T-helper 17 cell (primary cell): ENCODE measurements around the gene GTF2A1L. TPM values are rescaled to one million over a fixed set of nuclear protein-coding genes. Genes with fewer than 3 reads are reported as not detected.

Experiments used
- ATAC-seq: fragments of 150-1000 bp; cut with Tn5 transposase; 2 replicates; pipeline ENCODE4 v1.10.0; 2021; ENCODE audit warnings: mild to moderate bottlenecking, moderate library complexity
- DNase-seq, 3 donors: peaks; one replicate each; pipeline versions ENCODE4 v3.0.0 to v3.0.0-alpha.2; 2020 to 2021
- H3K9me3 ChIP-seq: one replicate; pipeline ENCODE4 v1.7.0; 2013; ENCODE audit warnings: low read length, mild to moderate bottlenecking; ENCODE audit not compliant: control insufficient read depth, poor library complexity, severe bottlenecking
- H3K27ac Mint-ChIP-seq: one replicate; pipeline ENCODE4 v1.8.0; 2022; ENCODE audit warnings: mild to moderate bottlenecking, moderate library complexity, mixed read lengths
- H3K27me3 Mint-ChIP-seq: one replicate; pipeline ENCODE4 v1.8.0; 2022; ENCODE audit warnings: mixed read lengths
- H3K36me3 Mint-ChIP-seq: one replicate; pipeline ENCODE4 v1.8.0; 2022; ENCODE audit warnings: low read depth, mixed read lengths
- H3K4me1 Mint-ChIP-seq: one replicate; pipeline ENCODE4 v1.8.0; 2022; ENCODE audit warnings: mild to moderate bottlenecking, mixed read lengths
- H3K4me3 Mint-ChIP-seq: one replicate; pipeline ENCODE4 v1.8.0; 2022; ENCODE audit warnings: mild to moderate bottlenecking, moderate library complexity, mixed read lengths
- total RNA-seq, 4 donors: library from RNA in 2 of 4; stranded (reverse) in 2 of 4; gene quantifications; one replicate each; pipeline ENCODE4 v1.2.3 and lab custom pipeline; 2022 to 2026

The GTF2A1L gene
- total RNA-seq, 2 donors from 2014 or later, result not detected

DNA sequence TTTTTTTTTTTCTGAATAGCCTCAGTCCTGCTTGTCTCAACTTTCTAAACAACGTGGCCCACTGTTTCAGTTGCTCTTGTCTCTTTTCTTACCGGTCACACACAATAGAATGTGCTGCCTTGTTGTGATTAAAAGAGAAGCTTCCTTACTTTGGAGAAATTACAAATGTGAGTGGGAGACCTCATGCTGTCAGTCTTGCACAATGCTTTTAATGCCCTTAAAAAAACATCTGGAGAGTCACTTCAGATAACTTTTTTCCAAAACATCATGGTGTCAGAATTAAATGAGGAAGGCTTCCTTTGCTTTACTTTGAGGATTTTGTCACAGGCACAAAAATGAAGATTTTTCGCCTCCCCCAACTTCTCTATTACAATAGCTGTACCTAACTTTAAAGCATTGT is 100.2 kb downstream of the GTF2A1L start:
- no peaks in the 10 kb centered on the region for H3K9me3 ChIP-seq
- no peaks in the 10 kb centered on the region for H3K4me1 Mint-ChIP-seq
- ATAC-seq (no peak), DNase-seq (no peak)
- H3K27ac Mint-ChIP-seq, result no peak overlapping the region
- H3K4me3 Mint-ChIP-seq, result no peak overlapping the region
- H3K27me3 Mint-ChIP-seq, result peaks cover 19% of the 10 kb centered on the region
- no peaks in the 10 kb centered on the region for H3K36me3 Mint-ChIP-seq

DNA sequence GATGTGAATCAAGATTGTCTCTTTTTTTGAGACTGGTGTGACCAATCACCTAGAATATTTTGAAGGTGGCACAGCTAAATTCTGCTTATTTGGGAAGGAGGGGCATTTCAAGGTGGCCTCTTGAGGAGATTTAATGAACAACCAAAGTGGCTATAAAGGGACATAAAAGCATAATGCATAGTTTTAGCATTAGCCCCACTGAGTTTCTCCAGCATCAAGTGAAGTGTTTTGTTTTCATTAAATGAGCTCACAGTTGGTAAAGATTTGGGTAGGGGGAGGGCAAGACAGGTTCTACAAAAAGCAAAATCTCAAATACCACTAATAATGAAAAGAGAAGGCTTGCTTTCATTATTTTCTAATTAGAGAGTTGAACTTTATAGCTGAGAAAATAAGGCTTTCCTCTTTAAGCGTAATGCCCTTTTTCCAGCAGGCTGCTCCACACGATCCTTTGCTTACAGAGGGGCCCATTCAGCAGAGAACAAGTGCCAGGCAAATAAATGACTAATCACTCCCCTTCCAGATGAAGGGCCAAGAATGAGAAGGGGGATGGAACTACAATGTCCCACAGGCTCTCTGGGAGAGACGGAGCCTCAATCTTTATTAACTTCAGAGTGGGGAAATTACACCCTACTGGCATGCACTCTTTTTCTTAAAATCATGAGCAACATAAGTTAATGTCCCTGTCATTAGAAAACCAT is 102.0 kb downstream of the GTF2A1L start:
- Mint-ChIP-seq H3K4me1 (no peaks in the 10 kb centered on the region), H3K27me3 (peaks cover 13% of the 10 kb centered on the region)

DNA sequence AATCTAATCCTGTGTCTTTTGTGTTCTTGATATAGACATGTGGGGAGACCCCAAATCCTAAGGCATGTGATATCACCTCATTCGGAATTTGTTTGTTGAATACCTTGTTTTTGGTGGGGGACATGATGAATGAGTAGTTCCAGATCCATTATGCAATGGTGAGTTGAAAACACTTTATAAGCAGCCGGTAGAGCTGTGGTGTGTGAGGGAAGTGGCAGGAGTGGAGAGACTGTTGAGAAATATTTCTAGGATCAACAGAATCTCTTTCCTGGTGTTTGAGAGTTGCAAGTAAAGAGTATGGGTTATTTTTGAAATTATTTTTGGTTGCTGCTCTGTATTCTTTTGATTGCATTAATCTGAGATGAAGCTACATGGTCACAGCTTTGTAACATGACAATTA is 103.5 kb downstream of the GTF2A1L start:
- no peak for ATAC-seq
- DNase-seq, result no peak
- H3K4me1 Mint-ChIP-seq, result no peaks in the 10 kb centered on the region
- no peak overlapping the region for H3K4me3 Mint-ChIP-seq
- H3K27me3 Mint-ChIP-seq, result peaks cover 20% of the 10 kb centered on the region
- H3K9me3 ChIP-seq, result no peaks in the 10 kb centered on the region
- no peak overlapping the region for H3K27ac Mint-ChIP-seq
- H3K36me3 Mint-ChIP-seq, result no peaks in the 10 kb centered on the region

More for the DNA sequence above, 102.0 kb downstream of the GTF2A1L start:
- no peaks in the 10 kb centered on the region for H3K9me3 ChIP-seq
- no peak overlapping the region for H3K27ac Mint-ChIP-seq
- H3K36me3 Mint-ChIP-seq, result no peaks in the 10 kb centered on the region
- H3K4me3 Mint-ChIP-seq, result no peak overlapping the region
- DNase-seq (no peak), ATAC-seq (no peak)

DNA sequence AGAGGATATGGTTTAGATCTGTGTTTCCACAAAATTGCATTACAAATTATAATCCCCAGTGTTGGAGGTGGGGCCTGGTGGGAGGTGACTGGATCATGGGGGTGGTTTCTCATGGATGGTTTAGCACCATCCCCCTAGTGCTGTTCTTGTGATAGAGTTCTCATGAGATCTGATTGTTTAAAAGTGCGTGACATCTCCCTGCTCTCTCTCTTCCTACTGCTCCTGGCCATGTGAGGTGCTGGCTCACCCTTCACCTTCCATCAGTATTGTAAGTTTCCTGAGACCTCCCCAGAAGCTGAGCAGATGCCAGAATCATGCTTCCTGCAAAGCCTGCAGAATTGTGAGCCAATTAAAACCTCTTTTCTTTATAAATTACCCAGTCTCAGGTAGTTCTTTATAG is 104.7 kb downstream of the GTF2A1L start:
- H3K36me3 Mint-ChIP-seq, result no peaks in the 10 kb centered on the region

DNA sequence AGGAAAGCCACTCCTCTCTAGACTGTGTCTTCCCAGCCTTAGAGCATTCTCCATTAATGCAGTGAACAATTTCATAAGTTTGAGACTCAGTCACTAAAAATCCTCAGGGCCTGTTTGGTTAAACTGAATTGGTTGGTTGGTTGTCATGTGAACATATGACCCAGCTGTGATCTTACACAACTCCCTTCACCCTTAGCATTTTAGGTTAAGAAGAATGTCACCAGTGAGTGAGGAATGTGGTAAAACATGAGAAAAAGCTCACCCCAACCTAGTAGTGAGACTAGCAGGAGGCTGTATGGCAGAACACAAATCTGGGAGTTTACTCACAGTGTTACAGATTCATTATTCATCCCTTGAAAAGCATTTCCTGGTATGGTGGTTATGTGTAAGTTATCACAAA is 105.5 kb downstream of the GTF2A1L start:
- no peaks in the 10 kb centered on the region for H3K9me3 ChIP-seq
- Mint-ChIP-seq H3K36me3 (no peaks in the 10 kb centered on the region), H3K27me3 (peaks cover 20% of the 10 kb centered on the region), H3K27ac (no peak overlapping the region), H3K4me1 (no peaks in the 10 kb centered on the region), H3K4me3 (no peak overlapping the region)
- ATAC-seq (no peak), DNase-seq (no peak)

More for the DNA sequence above, 104.7 kb downstream of the GTF2A1L start:
- Mint-ChIP-seq H3K4me1 (no peaks in the 10 kb centered on the region), H3K4me3 (no peak overlapping the region), H3K27me3 (peaks cover 20% of the 10 kb centered on the region), H3K27ac (no peak overlapping the region)
- no peak for ATAC-seq
- H3K9me3 ChIP-seq, result no peaks in the 10 kb centered on the region
- no peak for DNase-seq

DNA sequence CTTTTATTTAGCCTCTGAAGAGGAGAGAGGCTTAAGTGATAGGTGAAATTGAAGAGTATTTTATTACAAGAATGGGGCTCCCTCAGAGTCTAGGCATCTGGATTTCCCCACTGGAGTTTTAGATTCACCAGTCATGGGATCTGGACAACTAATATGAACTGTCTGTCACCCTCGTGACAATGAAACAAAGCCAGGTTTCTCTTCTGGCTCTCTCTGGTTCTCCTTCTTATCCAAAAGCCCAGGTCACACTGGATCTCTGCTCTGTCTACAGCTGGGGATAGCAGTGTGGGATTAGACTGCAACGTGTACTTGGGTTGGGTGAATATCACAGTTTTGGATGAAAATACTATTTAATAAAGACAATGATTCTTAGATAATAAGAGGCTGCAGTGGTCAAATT is 106.6 kb downstream of the GTF2A1L start:
- Mint-ChIP-seq H3K27me3 (peaks cover 19% of the 10 kb centered on the region), H3K4me1 (no peaks in the 10 kb centered on the region), H3K4me3 (no peak overlapping the region), H3K36me3 (no peaks in the 10 kb centered on the region), H3K27ac (no peak overlapping the region)
- no peak for ATAC-seq
- no peak for DNase-seq
- H3K9me3 ChIP-seq, result no peaks in the 10 kb centered on the region

DNA sequence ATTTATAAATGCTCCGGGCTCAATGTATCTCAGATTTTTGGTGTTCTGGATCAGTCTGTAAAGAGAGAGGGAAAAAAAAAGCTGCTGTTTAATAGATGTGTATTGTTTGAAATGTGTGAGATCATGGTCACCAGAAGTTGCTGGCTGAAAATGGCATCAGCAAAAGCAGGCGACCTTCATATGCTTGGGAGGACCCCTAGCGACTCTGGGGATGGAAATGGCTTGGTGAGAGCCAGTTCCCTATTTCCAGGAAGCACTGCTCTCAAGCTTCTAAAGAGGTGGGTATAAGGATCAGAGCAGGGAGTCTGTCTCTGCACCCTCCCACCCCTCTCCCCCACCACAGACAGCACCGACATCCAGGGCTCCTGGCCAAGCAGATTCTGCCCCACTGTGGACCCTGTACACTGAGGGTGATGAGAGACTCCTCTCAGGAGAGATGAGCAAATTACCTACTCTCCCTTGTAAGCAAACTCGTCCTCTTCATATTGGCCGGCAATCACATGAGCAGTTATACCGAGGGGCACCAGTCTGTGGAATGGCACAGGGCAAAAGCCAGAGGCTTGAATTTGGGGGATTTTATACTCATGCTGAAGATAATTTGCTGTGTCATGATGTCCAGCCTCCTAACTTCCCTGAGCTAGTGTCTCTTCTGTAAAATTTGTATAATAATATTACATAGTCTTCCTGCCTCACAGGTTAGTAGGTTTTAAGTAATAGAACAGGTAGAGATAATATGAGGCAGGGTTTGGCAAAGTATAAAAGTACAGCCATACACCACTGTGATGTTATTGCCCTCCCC is 108.2 kb downstream of the GTF2A1L start:
- Mint-ChIP-seq H3K4me3 (no peak overlapping the region), H3K4me1 (no peaks in the 10 kb centered on the region), H3K27ac (no peak overlapping the region), H3K36me3 (no peaks in the 10 kb centered on the region), H3K27me3 (peaks cover 11% of the 10 kb centered on the region)
- ATAC-seq (no peak), DNase-seq (no peak)
- H3K9me3 ChIP-seq, result no peaks in the 10 kb centered on the region

DNA sequence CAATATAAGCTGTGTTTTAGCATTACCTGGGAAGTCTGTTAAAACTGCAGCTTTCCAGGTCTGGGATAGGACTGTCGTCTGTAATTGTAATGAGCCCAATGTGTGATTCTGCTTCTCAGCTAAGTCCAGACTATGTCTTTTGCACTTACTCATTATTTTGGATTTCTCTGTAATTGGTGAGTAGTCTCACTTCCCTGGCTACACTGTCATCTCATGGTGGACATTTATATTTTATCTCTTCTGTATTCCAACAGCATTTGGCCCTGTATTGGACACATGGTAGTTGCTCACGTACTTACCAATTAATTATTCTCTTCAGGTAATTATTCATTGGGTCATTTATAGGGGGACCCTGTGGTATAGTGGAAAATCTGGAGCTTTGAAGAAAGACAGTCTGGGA is 109.9 kb downstream of the GTF2A1L start:
- peaks cover 4% of the 10 kb centered on the region for H3K36me3 Mint-ChIP-seq
- H3K27ac Mint-ChIP-seq, result no peak overlapping the region
- peaks cover 25% of the 10 kb centered on the region for H3K27me3 Mint-ChIP-seq
- no peak for DNase-seq
- ATAC-seq, result no peak
- H3K4me3 Mint-ChIP-seq, result no peak overlapping the region
- no peaks in the 10 kb centered on the region for H3K9me3 ChIP-seq
- no peaks in the 10 kb centered on the region for H3K4me1 Mint-ChIP-seq

DNA sequence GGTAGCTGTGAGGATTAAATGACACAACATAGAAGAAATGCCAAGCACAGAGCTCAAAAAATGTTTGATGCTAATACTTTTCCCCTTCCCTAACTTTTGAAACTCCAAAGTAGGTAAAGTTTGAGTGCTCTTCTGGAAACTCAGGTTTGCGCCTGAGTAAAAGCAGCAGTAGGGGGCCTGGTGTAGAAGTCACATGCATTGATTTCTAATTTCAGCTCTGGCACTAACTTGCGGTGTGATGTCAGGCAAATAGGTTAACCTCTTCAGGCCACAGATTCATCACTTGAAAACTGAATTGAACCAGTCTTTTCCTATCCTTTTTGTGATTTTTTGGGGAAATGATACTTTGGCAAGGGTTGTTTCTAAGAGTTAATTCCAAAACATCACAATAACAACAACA is 110.6 kb downstream of the GTF2A1L start:
- no peaks in the 10 kb centered on the region for H3K9me3 ChIP-seq
- Mint-ChIP-seq H3K27me3 (peaks cover 30% of the 10 kb centered on the region), H3K27ac (no peak overlapping the region), H3K4me1 (peaks cover 2% of the 10 kb centered on the region), H3K36me3 (peaks cover 4% of the 10 kb centered on the region), H3K4me3 (no peak overlapping the region)
- DNase-seq (no peak), ATAC-seq (no peak)

DNA sequence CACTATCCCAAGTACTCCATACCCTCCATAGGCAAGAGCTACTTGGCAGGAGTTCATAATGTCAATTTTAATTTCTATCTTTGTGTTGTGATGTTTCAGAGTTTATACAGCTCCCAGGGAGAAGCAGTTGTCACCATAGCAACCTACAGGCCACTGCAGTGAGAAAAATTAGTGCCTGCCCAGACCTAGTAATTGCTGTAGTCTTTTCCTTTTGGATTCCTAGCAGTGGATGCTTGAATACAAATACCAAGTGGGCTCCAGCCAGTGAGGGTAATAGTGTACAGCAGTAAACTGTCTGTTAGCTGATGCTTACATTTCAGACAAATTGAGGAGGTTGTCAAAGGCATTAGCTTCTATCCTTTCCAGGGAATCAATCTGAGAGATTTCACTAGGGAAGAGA is 111.2 kb downstream of the GTF2A1L start:
- no peaks in the 10 kb centered on the region for H3K9me3 ChIP-seq
- Mint-ChIP-seq H3K27me3 (peaks cover 31% of the 10 kb centered on the region), H3K4me1 (peaks cover 2% of the 10 kb centered on the region), H3K4me3 (no peak overlapping the region), H3K36me3 (peaks cover 4% of the 10 kb centered on the region), H3K27ac (no peak overlapping the region)
- DNase-seq, result no peak
- no peak for ATAC-seq

Other genes starting within 250 kb of the GTF2A1L start
- gene PPP1R21, start 177.1 kb upstream of the GTF2A1L start, total RNA-seq, result 10 to 100 TPM; 25.2 to 30.6 TPM
- gene STON1, start 87.7 kb upstream of the GTF2A1L start, total RNA-seq, result 10 to 100 TPM in 1 of 2 donors, 1 to 10 TPM in 1; 4.5 to 10.9 TPM
- not detected for gene LHCGR, start 137.9 kb downstream of the GTF2A1L start, total RNA-seq